Measurements from ENCODE around the gene MAPK8.

The MAPK8 gene

DNA sequence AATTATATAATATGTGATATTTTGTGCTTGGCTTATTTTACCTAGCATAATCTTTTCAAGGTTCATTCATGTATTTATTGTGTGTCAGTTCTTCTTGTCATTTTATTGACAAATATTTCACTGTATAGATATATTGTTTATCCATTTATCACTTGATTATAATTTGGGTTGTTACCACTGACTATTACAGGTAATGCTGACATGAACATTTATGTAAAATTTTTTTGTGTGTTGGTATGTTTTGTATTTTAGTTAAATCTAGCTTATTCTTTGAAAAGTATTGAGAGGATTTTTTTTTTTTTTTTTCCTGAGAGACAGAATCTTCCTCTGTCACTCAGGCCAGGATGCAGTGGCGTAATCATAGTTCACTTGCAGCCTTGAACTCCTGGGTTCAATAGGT is 107.7 kb downstream of the MAPK8 start:
- Histone ChIP-seq H3K4me3 (replicated peaks; ENCODE audit: low read depth, low read length) (no peak overlapping the region), H3K27me3 (replicated peaks; ENCODE audit: control insufficient read depth, insufficient read depth, low read length) (no peaks in the 10 kb centered on the region), H3K36me3 (ENCODE audit: control insufficient read depth, insufficient read depth, low read length) (no peaks in the 10 kb centered on the region)
- TF ChIP-seq, protein P1, sequence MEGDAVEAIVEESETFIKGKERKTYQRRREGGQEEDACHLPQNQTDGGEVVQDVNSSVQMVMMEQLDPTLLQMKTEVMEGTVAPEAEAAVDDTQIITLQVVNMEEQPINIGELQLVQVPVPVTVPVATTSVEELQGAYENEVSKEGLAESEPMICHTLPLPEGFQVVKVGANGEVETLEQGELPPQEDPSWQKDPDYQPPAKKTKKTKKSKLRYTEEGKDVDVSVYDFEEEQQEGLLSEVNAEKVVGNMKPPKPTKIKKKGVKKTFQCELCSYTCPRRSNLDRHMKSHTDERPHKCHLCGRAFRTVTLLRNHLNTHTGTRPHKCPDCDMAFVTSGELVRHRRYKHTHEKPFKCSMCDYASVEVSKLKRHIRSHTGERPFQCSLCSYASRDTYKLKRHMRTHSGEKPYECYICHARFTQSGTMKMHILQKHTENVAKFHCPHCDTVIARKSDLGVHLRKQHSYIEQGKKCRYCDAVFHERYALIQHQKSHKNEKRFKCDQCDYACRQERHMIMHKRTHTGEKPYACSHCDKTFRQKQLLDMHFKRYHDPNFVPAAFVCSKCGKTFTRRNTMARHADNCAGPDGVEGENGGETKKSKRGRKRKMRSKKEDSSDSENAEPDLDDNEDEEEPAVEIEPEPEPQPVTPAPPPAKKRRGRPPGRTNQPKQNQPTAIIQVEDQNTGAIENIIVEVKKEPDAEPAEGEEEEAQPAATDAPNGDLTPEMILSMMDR (IDR thresholded peaks at IDR 0.05; ENCODE audit: insufficient read depth, low read length, poor library complexity, severe bottlenecking): no peak
- DNase-seq (ENCODE audit: extremely low read depth, insufficient read length): no peak

DNA sequence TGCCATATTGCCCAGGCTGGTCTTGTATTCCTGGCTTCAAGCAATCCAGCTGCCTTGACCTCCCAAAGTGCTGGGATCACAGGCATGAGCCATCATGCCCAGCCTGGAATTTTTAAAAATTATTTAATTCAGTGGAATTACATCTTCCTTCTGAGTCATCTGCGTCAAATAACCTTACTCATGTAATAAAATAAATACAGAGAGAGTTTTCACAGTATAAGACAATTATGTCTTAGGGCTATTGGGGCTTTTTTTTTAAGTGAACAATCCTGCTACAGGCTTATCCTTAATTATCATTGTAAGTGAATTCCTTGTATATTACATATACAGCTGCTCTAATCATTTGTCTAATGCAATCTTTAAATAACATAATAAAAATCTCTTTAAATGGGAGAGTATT is 108.3 kb downstream of the MAPK8 start:
- Histone ChIP-seq H3K27me3 (replicated peaks; ENCODE audit: control insufficient read depth, insufficient read depth, low read length) (no peaks in the 10 kb centered on the region), H3K36me3 (ENCODE audit: control insufficient read depth, insufficient read depth, low read length) (no peaks in the 10 kb centered on the region), H3K4me3 (replicated peaks; ENCODE audit: low read depth, low read length) (no peak overlapping the region)
- no peak for DNase-seq (ENCODE audit: extremely low read depth, insufficient read length)
- TF ChIP-seq, protein P1 (IDR thresholded peaks at IDR 0.05; ENCODE audit: insufficient read depth, low read length, poor library complexity, severe bottlenecking): no peak

DNA sequence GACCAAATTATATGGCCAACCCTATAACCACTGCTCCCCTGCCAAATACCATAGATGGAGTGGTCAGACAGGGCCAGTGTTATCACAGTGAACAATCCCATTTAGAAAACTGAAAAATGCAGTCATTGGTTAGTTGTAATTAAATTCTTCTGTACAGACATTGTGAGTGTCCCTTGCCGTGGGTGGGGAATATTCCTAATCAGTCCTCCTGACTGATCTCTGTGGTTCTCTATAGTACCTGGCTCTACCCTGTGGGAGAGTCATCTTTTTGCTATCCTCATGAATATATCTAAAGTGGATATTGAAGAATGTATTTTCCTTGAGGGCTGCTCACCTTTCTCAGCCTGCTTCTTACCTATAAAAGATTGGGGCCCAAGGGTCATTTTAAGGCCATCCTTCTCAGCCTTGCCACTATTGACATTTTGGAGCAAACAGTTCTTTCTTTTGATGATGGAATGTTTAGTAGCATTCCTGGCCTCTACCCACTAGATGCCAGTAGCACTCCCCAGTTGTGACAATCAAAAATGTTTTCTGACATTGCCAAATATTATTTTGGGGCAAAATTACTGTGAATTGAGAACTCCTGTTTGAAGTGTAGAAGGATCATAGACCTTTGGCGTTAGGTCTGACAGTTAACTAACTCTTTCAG is 110.2 kb downstream of the MAPK8 start:
- TF ChIP-seq, protein P1 (IDR thresholded peaks at IDR 0.05; ENCODE audit: insufficient read depth, low read length, poor library complexity, severe bottlenecking): no peak
- no peak for DNase-seq (ENCODE audit: extremely low read depth, insufficient read length)
- Histone ChIP-seq H3K27me3 (replicated peaks; ENCODE audit: control insufficient read depth, insufficient read depth, low read length) (no peaks in the 10 kb centered on the region), H3K36me3 (ENCODE audit: control insufficient read depth, insufficient read depth, low read length) (no peaks in the 10 kb centered on the region), H3K4me3 (replicated peaks; ENCODE audit: low read depth, low read length) (no peak overlapping the region)

DNA sequence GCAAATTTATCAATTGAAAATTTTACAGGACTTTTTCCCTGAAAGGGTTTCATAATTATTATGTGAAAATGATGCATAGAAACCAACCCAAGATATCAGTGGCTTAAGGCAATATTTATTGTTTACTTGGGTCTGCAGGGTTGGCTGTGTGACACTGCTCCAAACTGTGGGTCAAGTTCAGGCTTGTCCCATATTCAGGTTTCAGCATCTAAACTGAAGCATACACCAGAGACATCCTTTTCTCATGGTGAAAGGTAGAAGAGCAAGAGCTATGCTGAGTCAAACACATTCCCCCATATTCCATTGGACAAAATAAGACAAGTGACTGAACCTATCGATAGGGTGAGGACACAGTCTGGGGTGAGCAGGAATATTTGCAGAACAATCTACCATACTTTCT is 110.9 kb downstream of the MAPK8 start:
- H3K4me3 ChIP-seq (replicated peaks; ENCODE audit: low read depth, low read length): no peak overlapping the region
- TF ChIP-seq, protein P1 (IDR thresholded peaks at IDR 0.05; ENCODE audit: insufficient read depth, low read length, poor library complexity, severe bottlenecking): no peak
- no peaks in the 10 kb centered on the region for H3K36me3 ChIP-seq (ENCODE audit: control insufficient read depth, insufficient read depth, low read length)
- H3K27me3 ChIP-seq (replicated peaks; ENCODE audit: control insufficient read depth, insufficient read depth, low read length): no peaks in the 10 kb centered on the region
- no peak for DNase-seq (ENCODE audit: extremely low read depth, insufficient read length)

DNA sequence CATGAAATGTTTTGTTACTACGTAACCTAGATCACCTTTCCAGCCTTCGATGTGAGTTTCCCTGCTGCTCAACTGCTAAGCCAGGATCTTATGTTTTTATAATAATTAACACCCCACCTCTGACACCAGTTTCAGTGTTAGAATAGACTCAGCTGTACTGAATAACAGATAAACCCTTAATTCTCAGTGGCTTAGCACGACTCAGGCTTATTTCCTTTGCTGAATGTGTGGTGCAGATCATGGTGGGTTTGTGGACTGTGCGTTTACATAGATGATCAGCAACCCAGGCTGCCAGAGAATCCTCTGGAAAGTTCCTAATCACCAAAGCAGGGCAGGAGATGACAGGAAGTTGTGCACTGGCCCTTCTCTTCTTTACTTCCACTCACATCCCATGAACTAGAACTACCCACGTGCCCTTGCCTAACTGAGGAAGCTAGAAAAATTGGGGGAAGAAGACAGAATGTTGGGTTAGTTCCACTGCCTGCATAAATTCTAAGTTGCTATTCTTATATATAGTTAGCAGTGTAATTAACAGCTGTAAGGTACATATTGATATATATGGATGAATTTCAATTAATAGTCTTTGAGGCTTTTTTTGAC is 111.8 kb downstream of the MAPK8 start:
- TF ChIP-seq, protein P1 (IDR thresholded peaks at IDR 0.05; ENCODE audit: insufficient read depth, low read length, poor library complexity, severe bottlenecking): no peak
- H3K4me3 ChIP-seq (replicated peaks; ENCODE audit: low read depth, low read length): no peak overlapping the region
- DNase-seq (ENCODE audit: extremely low read depth, insufficient read length): no peak
- H3K27me3 ChIP-seq (replicated peaks; ENCODE audit: control insufficient read depth, insufficient read depth, low read length): no peaks in the 10 kb centered on the region
- H3K36me3 ChIP-seq (ENCODE audit: control insufficient read depth, insufficient read depth, low read length): no peaks in the 10 kb centered on the region
